Measurements from ENCODE around the gene BCORL1.

The BCORL1 gene

DNA sequence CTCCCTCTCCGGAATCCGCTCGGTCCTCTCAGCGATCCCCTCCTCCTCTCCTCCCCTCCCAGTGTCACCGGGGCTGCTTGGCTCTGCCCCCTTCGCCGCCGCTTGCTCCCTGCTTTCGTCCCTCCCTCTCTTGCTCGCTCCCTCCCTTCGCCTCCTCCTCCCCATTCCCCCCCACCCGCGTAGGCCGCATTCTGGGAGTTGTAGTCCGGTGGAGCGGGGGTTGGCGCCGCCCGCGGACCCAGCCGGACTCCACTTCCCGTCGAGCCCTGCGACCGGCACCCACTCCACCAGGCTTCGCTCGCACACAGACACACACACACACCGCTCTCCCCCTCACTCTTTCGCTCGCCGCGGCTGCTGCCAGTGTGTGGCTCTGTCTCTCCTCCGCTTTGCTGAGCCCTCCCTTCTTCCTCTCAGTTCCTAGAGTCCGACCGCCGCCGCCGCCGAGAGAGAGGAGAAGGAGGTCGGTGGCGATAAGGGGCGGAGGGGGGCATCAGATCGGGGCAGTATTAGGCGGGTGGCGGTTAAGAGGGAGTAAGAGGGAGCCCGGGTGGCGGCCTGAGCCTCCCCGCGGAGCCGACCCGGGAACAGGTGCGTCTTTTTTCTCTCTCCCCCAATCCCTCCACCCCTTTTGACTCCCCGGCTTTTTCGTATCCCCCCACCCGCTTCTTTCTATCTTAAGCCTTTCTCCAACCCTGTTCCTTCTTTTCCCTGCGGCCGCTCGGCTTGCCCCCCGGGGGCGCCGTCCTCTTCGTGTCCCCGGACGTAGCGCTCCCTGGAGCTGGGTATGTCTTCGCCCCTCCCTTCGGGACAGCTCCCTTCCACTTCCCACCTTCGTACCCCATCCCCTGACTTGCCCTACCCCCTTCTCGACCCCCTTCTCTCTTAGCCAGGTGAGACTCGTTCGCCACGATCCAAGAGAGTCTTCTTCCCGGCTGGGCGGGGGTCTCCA, at the start of gene BCORL1:
Gene BCORL1 (plus strand): TSS at position 336 of the 952 bp plus-strand sequence. CDS start 22,597 bp downstream, outside the sequence.
- peak; percentile 94 for DNase-seq

DNA sequence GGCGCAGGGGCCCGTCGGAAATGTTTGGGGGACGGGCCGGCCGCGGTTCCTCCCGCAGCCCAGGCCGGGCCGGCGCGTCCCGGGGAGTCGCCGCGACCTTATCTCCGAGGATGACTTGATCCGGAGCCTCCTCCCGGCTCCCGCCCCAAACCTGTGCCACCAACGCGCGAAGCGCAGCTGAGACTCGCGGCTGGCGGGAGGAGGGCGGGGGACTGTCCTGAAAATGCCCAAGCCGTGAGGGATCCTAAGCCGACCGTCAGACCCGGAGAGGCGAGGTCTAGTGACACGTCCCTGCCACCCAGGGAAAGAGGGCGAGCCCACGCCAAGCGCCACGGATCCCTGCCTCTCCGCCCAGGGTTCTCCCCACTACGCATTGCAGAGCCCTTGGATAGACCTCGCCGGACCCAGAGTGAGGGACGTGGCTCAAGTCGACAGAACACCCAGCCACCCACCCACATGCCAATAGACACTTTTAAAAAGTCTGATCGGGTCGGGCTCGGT, 49.6 kb upstream of the BCORL1 start:
- DNase-seq, result peak; percentile 29

GRCh38 chrX:129933700-129934099, 48.7 kb upstream of the BCORL1 start:
- DNase-seq, result peak; percentile 15

- peak; percentile 5 for DNase-seq
These were observed 48.0 kb upstream of the BCORL1 start for GRCh38 chrX:129934461-129934860.

GRCh38 chrX:129934952-129935351, 47.5 kb upstream of the BCORL1 start:
- peak; percentile 43 for DNase-seq

DNA sequence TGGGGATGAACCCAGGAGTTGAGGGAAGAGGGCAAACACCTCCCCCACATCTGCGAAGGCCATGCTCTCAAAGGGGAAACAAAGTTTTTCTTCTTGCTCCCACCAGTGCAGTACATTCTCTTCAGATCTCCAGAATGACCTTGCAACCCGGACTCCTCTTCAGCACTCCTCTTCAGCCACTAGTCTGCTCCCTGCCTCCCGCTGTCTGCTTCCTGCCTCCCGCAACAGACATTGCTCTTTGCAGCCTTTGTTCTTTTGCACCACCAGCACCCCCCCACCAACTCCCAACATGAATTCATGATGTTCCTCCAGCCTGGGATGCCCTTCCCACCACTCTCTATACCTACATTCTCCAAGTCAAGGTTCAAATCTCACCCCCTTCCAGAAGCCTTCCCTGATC, 44.4 kb upstream of the BCORL1 start:
- peak; percentile 1 for DNase-seq

DNA sequence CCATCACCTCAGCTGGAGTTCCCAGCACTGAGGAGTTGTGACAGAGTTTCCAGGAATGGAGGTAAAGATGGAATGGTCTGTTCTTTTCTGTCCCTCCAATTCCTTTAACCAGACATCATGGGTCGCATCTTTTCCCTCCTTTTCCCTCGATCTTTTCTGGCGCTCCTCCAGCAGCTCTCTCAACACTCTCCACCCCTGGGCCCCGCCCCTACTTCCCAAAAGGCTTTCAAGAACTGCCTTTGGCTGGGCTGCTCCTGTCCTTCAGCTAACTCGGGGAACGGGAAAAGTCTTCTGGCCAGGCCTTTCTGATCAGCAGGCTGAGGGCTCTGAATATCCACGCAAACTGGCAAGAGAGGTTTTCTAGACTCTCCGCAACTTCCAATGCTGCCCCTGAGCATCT, 42.4 kb upstream of the BCORL1 start:
- DNase-seq, result peak; percentile 42

GRCh38 chrX:129940721-129941120, 41.7 kb upstream of the BCORL1 start:
- no peak for DNase-seq

- DNase-seq, result no peak
These were observed 37.3 kb upstream of the BCORL1 start for GRCh38 chrX:129945131-129945530.

DNA sequence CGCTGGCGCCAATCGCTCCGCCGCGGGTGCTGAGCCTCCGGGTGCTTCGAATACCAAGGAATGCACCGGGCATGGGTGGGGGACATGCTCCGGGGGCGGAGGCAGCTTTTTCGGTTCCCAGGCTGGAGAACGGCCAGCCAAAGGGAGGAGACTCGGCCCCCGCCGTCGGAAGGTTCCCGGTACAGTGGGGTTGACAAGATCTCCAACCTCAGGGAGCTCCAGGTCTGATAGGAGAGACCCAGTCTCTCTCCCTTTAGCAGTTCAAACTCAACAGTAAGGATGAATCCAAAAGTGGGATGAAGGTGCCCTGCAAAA, 29.1 kb upstream of the BCORL1 start:
- no peak for DNase-seq

DNA sequence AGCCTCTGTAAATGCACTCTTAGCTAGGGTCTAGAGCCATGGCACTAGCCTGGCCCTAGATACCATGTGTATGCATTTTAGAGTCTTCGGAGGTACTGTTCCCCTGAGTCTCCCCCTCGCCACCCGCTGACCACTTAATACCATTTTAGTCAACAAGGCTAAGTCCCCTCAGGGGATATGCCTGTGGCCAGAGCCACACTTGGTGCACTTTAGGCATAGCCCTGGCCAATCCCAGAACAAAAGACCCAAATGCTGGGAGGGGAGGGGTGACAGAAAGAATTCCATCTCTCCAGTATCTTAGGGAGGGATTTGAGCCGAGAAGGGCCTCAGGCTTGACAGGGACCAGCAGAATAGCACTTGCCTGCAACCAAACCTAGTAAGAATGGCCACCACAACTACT, 28.6 kb upstream of the BCORL1 start:
- no peak for DNase-seq

DNA sequence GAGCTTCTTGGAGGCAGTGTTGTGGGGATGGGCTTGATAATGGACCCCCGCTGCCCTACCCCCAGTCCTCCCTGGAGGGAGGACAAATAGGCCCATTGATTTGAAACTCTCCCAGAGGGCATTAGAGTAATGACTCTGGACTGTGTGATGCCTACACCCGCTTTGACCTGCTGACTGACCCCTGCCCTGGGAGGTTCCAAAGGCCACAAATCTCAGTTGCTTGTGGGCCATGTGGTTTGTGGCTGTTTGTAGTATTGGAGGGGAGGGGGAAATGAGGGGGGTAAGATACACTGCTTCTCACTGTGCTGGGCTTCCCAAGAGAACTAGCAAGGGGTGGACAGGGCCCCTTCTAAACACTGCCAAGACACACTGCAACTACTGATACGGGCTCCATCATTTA, 27.6 kb upstream of the BCORL1 start:
- DNase-seq, result no peak

GRCh38 chrX:129955682-129956081, 26.8 kb upstream of the BCORL1 start:
- DNase-seq, result no peak

DNA sequence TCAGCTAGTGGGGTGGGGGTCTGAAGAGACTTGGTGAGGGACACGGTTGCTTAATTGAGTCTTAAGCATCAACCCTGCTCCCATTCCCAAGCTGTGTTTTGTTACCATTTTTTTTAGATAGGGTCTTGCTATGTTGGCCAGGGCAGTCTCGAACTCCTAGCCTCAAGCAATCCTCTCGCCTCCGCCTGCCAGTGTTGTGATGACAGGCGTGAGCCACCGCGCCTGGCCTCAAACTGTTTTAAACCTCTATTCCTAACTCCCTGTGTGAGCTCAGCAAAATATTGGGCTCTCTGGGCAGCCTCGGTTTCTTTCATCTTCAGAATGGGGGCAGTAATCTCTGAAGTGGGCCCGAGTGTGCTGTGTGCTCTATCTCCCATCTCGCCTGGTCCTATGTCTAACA, 26.3 kb upstream of the BCORL1 start:
- DNase-seq, result no peak

DNA sequence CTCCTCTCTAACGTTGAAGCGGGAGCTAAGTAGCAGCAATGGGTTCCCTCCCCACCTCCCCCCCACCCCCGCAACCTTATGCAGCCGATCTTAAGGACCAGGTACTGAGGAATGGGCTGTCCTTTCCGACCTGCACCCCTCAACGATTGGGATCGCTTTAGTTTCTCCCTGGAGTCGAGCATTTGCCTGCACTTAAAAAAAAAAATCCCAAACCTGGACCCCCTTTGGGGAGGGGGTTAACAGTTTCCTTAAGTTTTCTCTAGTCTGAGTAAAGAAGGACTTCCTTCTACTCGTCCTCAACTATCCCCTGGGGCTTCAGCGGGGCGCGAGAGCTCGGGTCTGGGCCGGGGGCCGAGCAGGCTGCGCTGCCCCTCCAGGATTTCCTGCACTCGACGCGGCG, 25.7 kb upstream of the BCORL1 start:
- no peak for DNase-seq

DNA sequence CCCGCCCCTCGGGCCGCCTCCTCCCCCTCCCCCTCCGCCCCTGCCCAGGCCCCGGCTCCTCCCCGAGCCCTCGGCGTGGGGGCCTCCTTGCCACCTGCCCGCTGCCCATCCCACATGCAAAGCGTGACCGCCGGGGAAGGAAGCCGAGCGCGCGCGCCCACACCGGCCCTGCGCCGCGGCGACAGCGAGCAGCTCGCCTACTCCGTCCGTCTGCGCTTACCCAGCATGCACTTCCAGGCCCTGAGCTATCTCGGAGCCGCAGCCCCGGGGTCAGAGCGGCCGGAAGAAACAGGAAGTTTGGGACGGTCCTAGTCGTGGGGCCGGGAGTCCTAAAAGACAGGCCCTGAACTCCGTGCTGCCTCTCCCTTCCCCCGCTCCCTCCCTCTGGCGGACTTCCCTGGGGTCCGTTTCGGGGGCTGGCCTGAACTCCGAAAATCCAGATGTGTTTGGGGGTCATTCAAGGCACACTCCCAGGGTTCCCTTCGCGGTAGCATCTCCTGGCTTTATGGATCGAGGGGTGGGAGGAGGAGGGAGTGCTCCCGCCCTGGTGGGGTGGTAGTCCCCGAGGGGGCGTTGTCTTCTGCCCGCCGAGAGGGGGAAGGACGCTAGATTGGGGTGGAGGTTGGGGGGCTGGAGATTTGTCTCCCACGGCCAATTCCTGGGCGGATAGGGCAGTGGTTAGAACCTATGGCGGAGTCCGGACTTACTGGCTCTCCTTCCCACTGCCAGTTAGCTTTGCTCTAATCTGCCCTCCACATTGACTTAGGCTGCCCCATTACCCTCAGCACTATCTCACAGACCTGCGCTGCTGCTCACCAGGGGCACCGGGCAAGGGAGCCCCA, 25.0 kb upstream of the BCORL1 start:
- peak; percentile 79 for DNase-seq

DNA sequence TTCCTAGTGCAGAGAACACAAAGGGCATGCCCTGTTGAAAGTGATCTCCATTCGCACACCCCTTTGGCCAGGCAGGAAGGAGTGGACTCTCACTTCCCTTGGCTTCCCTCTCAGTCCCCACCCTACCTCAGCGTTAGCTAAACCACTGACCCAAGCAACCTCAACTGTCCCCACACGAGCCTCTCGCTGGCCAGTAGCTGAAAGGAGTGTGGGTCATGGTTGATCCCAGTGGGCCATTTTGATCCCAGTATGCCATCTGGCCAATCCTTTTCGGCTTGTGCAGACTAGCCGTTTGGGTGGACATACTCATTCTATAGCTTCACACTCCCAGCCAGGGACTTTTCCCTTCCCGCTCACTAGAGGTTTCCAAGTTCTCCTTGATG, 24.4 kb upstream of the BCORL1 start:
- DNase-seq, result no peak

- DNase-seq, result no peak
These were observed 23.5 kb upstream of the BCORL1 start for GRCh38 chrX:129958814-129959492.

GRCh38 chrX:129959493-129959832, 23.0 kb upstream of the BCORL1 start:
- DNase-seq, result peak; percentile 52

- DNase-seq, result peak; percentile 84
These were observed 21.0 kb upstream of the BCORL1 start for GRCh38 chrX:129961180-129962083.

DNA sequence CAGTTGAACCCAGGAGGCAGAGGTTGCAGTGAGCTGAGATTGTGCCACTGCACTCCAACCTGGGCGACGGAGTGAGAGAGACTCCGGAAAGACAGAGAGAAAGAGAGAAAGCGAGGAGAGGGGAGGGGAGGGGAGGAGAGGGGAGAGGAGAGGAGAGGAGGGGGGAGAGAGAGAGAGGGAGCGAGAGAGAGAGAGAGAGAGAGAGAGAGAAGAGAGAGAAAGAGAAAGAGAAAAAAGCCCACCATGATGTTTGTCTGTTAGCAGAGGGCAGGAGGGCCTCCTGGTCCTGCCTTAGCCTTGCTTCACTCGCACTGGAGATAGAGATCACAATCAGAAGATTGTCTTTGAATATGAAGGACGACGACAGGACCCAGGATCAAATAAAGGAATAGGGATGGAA, 18.7 kb upstream of the BCORL1 start:
- no peak for DNase-seq

DNA sequence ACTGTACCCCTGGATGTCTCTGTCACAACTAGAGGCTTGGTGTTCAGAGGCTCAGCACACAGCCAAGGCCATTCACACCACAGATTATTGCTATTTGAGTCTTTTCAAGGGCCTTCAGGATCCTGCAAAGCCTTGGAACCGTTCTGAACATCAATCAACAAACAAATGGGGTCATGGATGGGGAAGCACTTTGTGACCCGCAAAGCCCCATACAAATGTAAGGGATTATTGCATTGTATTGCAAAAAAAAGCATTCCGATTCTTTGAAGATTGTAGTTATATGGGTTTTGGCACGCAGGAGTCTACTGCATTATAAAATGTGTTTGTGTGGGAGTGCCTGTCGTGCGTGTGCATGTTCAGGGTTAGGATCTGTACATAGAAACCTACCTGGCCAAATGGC, 17.3 kb upstream of the BCORL1 start:
- no peak for DNase-seq
